ENCODE data around the gene SNX18. TPM values are rescaled to one million over a fixed set of nuclear protein-coding genes. Genes with fewer than 3 reads are reported as not detected.

SNX18 gene
- total and polyA plus RNA-seq, 2 of the 8 experiments (the other 6 are each of a cell fraction or from before 2014, with no cell fraction given), result 5.8 to 17.7 TPM

DNA sequence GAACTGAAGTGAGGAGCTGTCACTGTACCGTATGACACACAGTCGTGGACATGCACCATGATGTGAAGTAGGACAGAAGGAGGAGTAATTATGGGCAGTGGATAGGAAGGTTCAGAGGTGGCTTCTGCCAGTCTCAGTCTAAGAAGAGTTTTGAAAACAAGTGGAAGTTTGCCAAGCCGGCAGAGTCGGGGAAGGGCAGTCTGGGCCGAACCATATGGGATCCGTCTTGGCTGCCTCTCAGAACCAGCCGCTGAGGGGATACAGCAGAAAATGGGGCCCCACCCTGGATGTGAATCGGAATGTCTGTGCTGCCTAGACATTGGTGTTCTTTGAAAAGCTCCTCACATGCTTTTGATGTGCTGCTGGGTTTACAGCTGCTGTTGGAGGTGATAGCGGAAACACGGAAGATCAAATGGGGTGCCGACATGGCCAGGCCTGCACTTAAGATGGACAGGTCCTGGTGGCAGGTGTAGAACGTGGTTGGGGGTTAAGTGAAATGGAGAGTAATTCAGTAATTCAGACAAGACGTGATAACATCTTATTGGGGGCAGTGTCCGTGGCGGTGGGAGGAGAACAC lies 11.2 kb downstream of the SNX18 start:
- Histone ChIP-seq H2BK12ac (ENCODE audit: low read depth, low read length) (no peak overlapping the region), H2BK20ac (ENCODE audit: low read length) (no peak overlapping the region), H2BK15ac (ENCODE audit: low read length) (no peak overlapping the region), H3K79me2 (ENCODE audit: control insufficient read depth in 1 of 2, insufficient read depth in 2 of 2, low read length in 2 of 2) (peaks cover 0 to 66% of the 10 kb centered on the region in 2 experiments; a peak in 2 of 4 replicates), H3K23me2 (ENCODE audit: low read depth, low read length) (no peaks in the 10 kb centered on the region), H3K27me3 (replicated peaks in 1 of 4; ENCODE audit: control insufficient read depth in 3 of 4, extremely low read depth in 1 of 4, insufficient read depth in 3 of 4, low read length in 3 of 4) (no peaks in the 10 kb centered on the region), H3K4ac (replicated peaks; ENCODE audit: insufficient read length, low read depth, low read length) (no peak overlapping the region), H3K27ac (ENCODE audit: low read depth, low read length) (no peak overlapping the region), H4K20me1 (replicated peaks in 1 of 2; ENCODE audit: control insufficient read depth in 1 of 2, insufficient read depth in 2 of 2, low read length in 2 of 2) (no peaks in the 10 kb centered on the region), H3K23ac (ENCODE audit: insufficient read length) (no peak overlapping the region), H2AK5ac (ENCODE audit: low read depth, low read length) (no peak overlapping the region), H3K56ac (replicated peaks; ENCODE audit: insufficient read length, low read depth, low read length) (no peak overlapping the region), H3K18ac (ENCODE audit: extremely low read depth, low read length) (no peak overlapping the region), H4K8ac (ENCODE audit: extremely low read depth, insufficient read depth, low read length) (no peak overlapping the region), H3K4me1 (replicated peaks in 1 of 4; ENCODE audit: control insufficient read depth in 3 of 4, insufficient read depth in 4 of 4, low read length in 3 of 4) (peaks cover 0 to 8% (median 0%) of the 10 kb centered on the region in 4 experiments; a peak in 3 of 7 replicates), H3K9me3 (ENCODE audit: insufficient read depth in 2 of 2, low read depth in 1 of 2, low read length in 1 of 2) (no peaks in the 10 kb centered on the region), H3K4me2 (ENCODE audit: insufficient read depth in 1 of 2, low read depth in 2 of 2, low read length in 2 of 2) (no peak overlapping the region), H4K5ac (ENCODE audit: insufficient read length, low read depth, low read length) (no peak overlapping the region), H3K14ac (ENCODE audit: insufficient read length) (no peak overlapping the region), H3K9ac (replicated peaks in 1 of 4; ENCODE audit: extremely low read depth in 1 of 4, low read depth in 3 of 4, low read length in 3 of 4) (no peak overlapping the region), H3K36me3 (ENCODE audit: control insufficient read depth in 2 of 4, insufficient read depth in 4 of 4, low read length in 3 of 4) (no peaks in the 10 kb centered on the region), H3K79me1 (ENCODE audit: low read depth, low read length) (peaks cover 10% of the 10 kb centered on the region; the same call in 1 of the 2 replicates), H4K91ac (replicated peaks; ENCODE audit: insufficient read length, low read length) (no peak overlapping the region), H2BK120ac (replicated peaks; ENCODE audit: low read depth, low read length) (no peak overlapping the region), H2AFZ (ENCODE audit: low read length) (no peak overlapping the region), H2BK5ac (ENCODE audit: low read depth, low read length) (no peak overlapping the region), H3K4me3 (ENCODE audit: extremely low read depth in 1 of 4, insufficient read depth in 2 of 4, low read depth in 3 of 4, low read length in 4 of 4) (no peak overlapping the region)
- TF ChIP-seq CHD1 (IDR thresholded peaks at IDR 0.05; ENCODE audit: low read depth, low read length), result no peak
- TF ChIP-seq MAFK (IDR thresholded peaks at IDR 0.05; ENCODE audit: low read depth, low read length), result no peak
- no peak for TF ChIP-seq POLR2A (IDR thresholded peaks at IDR 0.05; ENCODE audit: control extremely low read depth in 1 of 2, low read depth in 2 of 2, low read length in 2 of 2)
- TF ChIP-seq TCF12 (IDR thresholded peaks at IDR 0.05; ENCODE audit: low read depth, low read length), result no peak
- no peak for TF ChIP-seq SIN3A (conservative IDR thresholded peaks at IDR 0.05 in 1 of 2, IDR thresholded peaks at IDR 0.05 in 1 of 2; ENCODE audit: low read depth in 1 of 2, low read length in 2 of 2)
- TF ChIP-seq CTBP2 (IDR thresholded peaks at IDR 0.05; ENCODE audit: borderline replicate concordance, insufficient read depth, insufficient read length, low read length), result no peak
- ChIA-PET POLR2A (ENCODE audit: partially characterized antibody) (no interaction called here), CTCF (ENCODE audit: partially characterized antibody) (interaction anchor here (1.2 to 1.3 kb wide), 3 partner anchors 220 to 416 kb away, joined by 3 read pairs; no protein-coding TSS in a partner anchor)
- 95% methylated on average over 15 of the region's 15 CpGs; no CpG with 5 or more reads in 1 of the 2 experiments for WGBS, 2 experiments (ENCODE audit: extremely low coverage in 1 of 2, insufficient coverage in 1 of 2, insufficient read length in 1 of 2, insufficient replicate concordance in 2 of 2, low coverage in 1 of 2, low lambda C conversion rate in 2 of 2, missing lambda C conversion rate in 1 of 2)
- no peak for DNase-seq (ENCODE audit: low read depth in 1 of 2, low spot score in 2 of 2)
- no peak for FAIRE-seq

Data from H1 (cell line).